HCT116 (cell line): ENCODE measurements around the gene ATP6V0B.

ENCODE experiments used
- CEBPB ChIP-seq: IDR thresholded peaks from 2 replicates; pipeline ENCODE4 v1.6.1; 2012; ENCODE audit warnings: low read depth
- CTCF ChIP-seq, 3 experiments: fragments of 200-600 bp in 1 of 3; sonication (generic) in 1 of 3; IDR thresholded peaks in 2 of 3; conservative IDR thresholded peaks in 1 of 3; 2 replicates each; pipeline ENCODE4 v1.5.1; 2012 to 2017; ENCODE audit warnings: low read depth in 2 of 3, low read length in 2 of 3, antibody characterized with exemption in 1 of 3, borderline replicate concordance in 1 of 3, control low read depth in 1 of 3, mild to moderate bottlenecking in 1 of 3, mixed read lengths in 1 of 3, mixed run types in 1 of 3, moderate library complexity in 1 of 3; ENCODE audit not compliant: insufficient read depth in 1 of 3
- EZH2 ChIP-seq: fragments of 200-600 bp; sonication (generic); IDR thresholded peaks from 2 replicates; pipeline ENCODE4 v1.6.1; 2017; ENCODE audit warnings: antibody characterized with exemption, mixed run types
- POLR2A ChIP-seq: IDR thresholded peaks from 2 replicates; pipeline ENCODE4 v1.7.0; 2011; ENCODE audit warnings: borderline replicate concordance; ENCODE audit not compliant: insufficient read depth, insufficient read length; ENCODE audit errors: extremely low read depth
- SIN3A ChIP-seq: IDR thresholded peaks from 2 replicates; pipeline ENCODE4 v1.6.1; 2012; ENCODE audit warnings: low read depth
- YY1 ChIP-seq: IDR thresholded peaks from 2 replicates; pipeline ENCODE4 v1.6.1; 2011; ENCODE audit warnings: low read length, low read depth, moderate library complexity, mild to moderate bottlenecking; ENCODE audit not compliant: insufficient replicate concordance; ENCODE audit errors: extremely low read depth
- ZBTB33 ChIP-seq: IDR thresholded peaks from 2 replicates; pipeline ENCODE4 v1.6.1; 2011; ENCODE audit warnings: mild to moderate bottlenecking, low read length, moderate library complexity; ENCODE audit not compliant: insufficient replicate concordance; ENCODE audit errors: extremely low read depth
- TF ChIP-seq, protein P1 (sequence below): IDR thresholded peaks from 2 replicates; pipeline ENCODE4 v1.6.1; 2012

GRCh38 chr1:43982808-43983207 lies 8.0 kb downstream of the ATP6V0B start:
- TF ChIP-seq CTCF (IDR thresholded peaks at IDR 0.05 in 2 of 3, conservative IDR thresholded peaks at IDR 0.05 in 1 of 3; ENCODE audit: borderline replicate concordance in 1 of 3, insufficient read depth in 1 of 3, low read depth in 2 of 3, low read length in 2 of 3) (no peak), ZBTB33 (no peak), POLR2A (no peak), SIN3A (no peak), EZH2 (no peak), CEBPB (no peak), YY1 (no peak)
- TF ChIP-seq, protein P1, sequence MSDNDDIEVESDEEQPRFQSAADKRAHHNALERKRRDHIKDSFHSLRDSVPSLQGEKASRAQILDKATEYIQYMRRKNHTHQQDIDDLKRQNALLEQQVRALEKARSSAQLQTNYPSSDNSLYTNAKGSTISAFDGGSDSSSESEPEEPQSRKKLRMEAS = no peak
